WTC11 (cell line): ENCODE measurements around the gene IFNL2. TPM values are rescaled to one million over a fixed set of nuclear protein-coding genes. Genes with fewer than 3 reads are reported as not detected.

Experiments used
- AFF4 ChIP-seq: sonication (generic); formaldehyde crosslinking; IDR thresholded peaks from 2 replicates; pipeline ENCODE4 v1.8.1; 2023; ENCODE audit warnings: mild to moderate bottlenecking, missing genetic modification reagents, borderline replicate concordance
- ATF2 ChIP-seq: sonication (generic); formaldehyde crosslinking; IDR thresholded peaks from 2 replicates; pipeline ENCODE4 v1.8.1; 2022; ENCODE audit warnings: low read depth, missing genetic modification reagents, borderline replicate concordance
- ATF6 ChIP-seq: sonication (generic); formaldehyde crosslinking; IDR thresholded peaks from 2 replicates; pipeline ENCODE4 v1.8.1; 2023; ENCODE audit warnings: mild to moderate bottlenecking, missing genetic modification reagents
- CDX4 ChIP-seq: fragments of 250-450 bp; sonication (Bioruptor Pico); IDR thresholded peaks from 2 replicates; pipeline ENCODE4 v1.9.0; 2021; ENCODE audit warnings: moderate library complexity, mild to moderate bottlenecking, inconsistent platforms, borderline replicate concordance
- CREB1 ChIP-seq: sonication (generic); formaldehyde crosslinking; IDR thresholded peaks from 2 replicates; pipeline ENCODE4 v1.8.0; 2023; ENCODE audit warnings: mild to moderate bottlenecking, missing genetic modification reagents
- CREM ChIP-seq: sonication (generic); formaldehyde crosslinking; IDR thresholded peaks from 2 replicates; pipeline ENCODE4 v1.8.1; 2022; ENCODE audit warnings: mild to moderate bottlenecking, missing genetic modification reagents, moderate library complexity
- E2F5 ChIP-seq: sonication (generic); formaldehyde crosslinking; IDR thresholded peaks from 2 replicates; pipeline ENCODE4 v1.8.1; 2022; ENCODE audit warnings: mild to moderate bottlenecking, moderate library complexity, missing genetic modification reagents
- ELF4 ChIP-seq: sonication (generic); formaldehyde crosslinking; IDR thresholded peaks from 2 replicates; pipeline ENCODE4 v1.8.1; 2022; ENCODE audit warnings: low read depth, mild to moderate bottlenecking, moderate library complexity, missing genetic modification reagents
- EMX1 ChIP-seq: fragments of 250-450 bp; sonication (Bioruptor Pico); IDR thresholded peaks from 2 replicates; pipeline ENCODE4 v1.8.0; 2021; ENCODE audit warnings: mild to moderate bottlenecking
- GRHL2 ChIP-seq: fragments of 250-450 bp; sonication (Bioruptor Pico); IDR thresholded peaks from 2 replicates; pipeline ENCODE4 v1.8.0; 2022; ENCODE audit warnings: mild to moderate bottlenecking, moderate library complexity; ENCODE audit not compliant: insufficient replicate concordance, severe bottlenecking
- IRF1 ChIP-seq: sonication (generic); formaldehyde crosslinking; IDR thresholded peaks from 2 replicates; pipeline ENCODE4 v1.8.0; 2023; ENCODE audit warnings: missing genetic modification reagents
- IRF2 ChIP-seq: sonication (generic); formaldehyde crosslinking; IDR thresholded peaks from 2 replicates; pipeline ENCODE4 v1.8.0; 2022; ENCODE audit warnings: low read depth, missing genetic modification reagents, borderline replicate concordance
- MLX ChIP-seq: sonication (generic); formaldehyde crosslinking; IDR thresholded peaks from 2 replicates; pipeline ENCODE4 v1.8.1; 2023; ENCODE audit warnings: mild to moderate bottlenecking, missing genetic modification reagents, moderate library complexity
- MYBL2 ChIP-seq: sonication (generic); formaldehyde crosslinking; IDR thresholded peaks from 2 replicates; pipeline ENCODE4 v1.8.1; 2023; ENCODE audit warnings: mild to moderate bottlenecking, moderate library complexity, missing genetic modification reagents
- NR2C2 ChIP-seq: sonication (generic); formaldehyde crosslinking; IDR thresholded peaks from 2 replicates; pipeline ENCODE4 v1.8.0; 2022; ENCODE audit warnings: mild to moderate bottlenecking, missing genetic modification reagents
- PRRX2 ChIP-seq: fragments of 250-450 bp; sonication (Bioruptor Pico); IDR thresholded peaks from 2 replicates; pipeline ENCODE4 v1.8.0; 2021; ENCODE audit warnings: mild to moderate bottlenecking
- SMAD3 ChIP-seq: sonication (generic); formaldehyde crosslinking; IDR thresholded peaks from 2 replicates; pipeline ENCODE4 v1.8.0; 2022; ENCODE audit warnings: missing genetic modification reagents, mild to moderate bottlenecking, borderline replicate concordance
- SMAD4 ChIP-seq: sonication (generic); formaldehyde crosslinking; IDR thresholded peaks from 2 replicates; pipeline ENCODE4 v1.8.0; 2022; ENCODE audit warnings: mild to moderate bottlenecking, missing genetic modification reagents
- SP1 ChIP-seq: sonication (generic); formaldehyde crosslinking; conservative IDR thresholded peaks from 2 replicates; pipeline ENCODE4 v1.8.1; 2022; ENCODE audit warnings: missing genetic modification reagents
- ZNF232 ChIP-seq: sonication (generic); formaldehyde crosslinking; IDR thresholded peaks from 2 replicates; pipeline ENCODE4 v1.8.0; 2022; ENCODE audit warnings: mild to moderate bottlenecking, missing genetic modification reagents
- ZNF425 ChIP-seq: fragments of 250-450 bp; sonication (Bioruptor Pico); conservative IDR thresholded peaks from 2 replicates; pipeline ENCODE4 v1.9.0; 2021; ENCODE audit warnings: mild to moderate bottlenecking
- ZNF512 ChIP-seq: sonication (generic); formaldehyde crosslinking; IDR thresholded peaks from 2 replicates; pipeline ENCODE4 v1.8.1; 2022; ENCODE audit warnings: missing genetic modification reagents, borderline replicate concordance
- total RNA-seq: library from RNA; stranded (reverse); gene quantifications from 3 replicates; pipeline ENCODE4 v1.2.3, GENCODE V29; 2021

The IFNL2 gene
- total RNA-seq, 1 experiment from 2014 or later: not detected

- TF ChIP-seq ZNF512 (no peak), IRF2 (CRISPR knock-in tag) (no peak), SMAD4 (0 out of 2 replicates have a peak, but pooled peaks have one; percentile 65), CREM (CRISPR knock-in tag) (no peak; the same call in 1 of the 2 replicates), GRHL2 (no peak), MYBL2 (CRISPR knock-in tag) (0 out of 2 replicates have a peak, but pooled peaks have one; percentile 63), E2F5 (peak; percentile 82; the same call in 1 of the 2 replicates), AFF4 (CRISPR knock-in tag) (no peak), MLX (CRISPR knock-in tag) (peak; percentile 53; the same call in 1 of the 2 replicates), ZNF232 (no peak), ZNF425 (CRISPR knock-in tag) (no peak), CDX4 (CRISPR knock-in tag) (no peak), SP1 (CRISPR knock-in tag) (no peak; the same call in none of the 2 replicates), ATF2 (CRISPR knock-in tag) (0 out of 2 replicates have a peak, but pooled peaks have one; percentile 10), IRF1 (CRISPR knock-in tag) (0 out of 2 replicates have a peak, but pooled peaks have one; percentile 58), EMX1 (CRISPR knock-in tag) (no peak), CREB1 (CRISPR knock-in tag) (no peak), PRRX2 (no peak), ELF4 (CRISPR knock-in tag) (0 out of 2 replicates have a peak, but pooled peaks have one; percentile 70), SMAD3 (CRISPR knock-in tag) (no peak), NR2C2 (no peak), ATF6 (CRISPR knock-in tag) (no peak)
These were observed 20.2 kb upstream of the IFNL2 start (continued) for GRCh38 chr19:39247701-39248664.
